Measurements from ENCODE around the gene PPP1R36.

The PPP1R36 gene

GRCh38 chr14:64572386-64573104 is 22.8 kb downstream of the PPP1R36 start:
- TF ChIP-seq GATA2 (IDR thresholded peaks at IDR 0.05; ENCODE audit: low read depth, low read length) (no peak), GATA3 (IDR thresholded peaks at IDR 0.05; ENCODE audit: low read depth, low read length) (no peak)

DNA sequence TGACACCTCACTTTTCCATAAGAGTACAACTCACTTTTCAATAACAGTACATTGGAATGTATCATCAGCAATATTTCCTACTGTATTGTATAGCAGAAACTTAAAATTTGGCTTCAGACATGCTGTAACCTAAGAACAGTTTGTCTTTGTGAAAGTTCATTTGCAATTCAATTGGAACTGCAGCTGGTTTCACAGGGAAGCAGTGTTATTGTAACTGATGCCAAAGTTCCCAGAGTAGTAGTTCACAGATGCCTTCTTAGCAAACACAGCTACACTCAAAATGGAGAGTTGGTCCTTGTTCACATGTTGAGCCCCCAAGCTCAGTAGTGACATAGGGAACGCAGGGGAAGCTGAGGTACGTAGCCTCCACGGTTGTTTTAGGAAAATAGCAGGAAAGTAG is 23.3 kb downstream of the PPP1R36 start:
- TF ChIP-seq GATA3 (IDR thresholded peaks at IDR 0.05; ENCODE audit: low read depth, low read length) (no peak), GATA2 (IDR thresholded peaks at IDR 0.05; ENCODE audit: low read depth, low read length) (no peak)

- TF ChIP-seq GATA2 (IDR thresholded peaks at IDR 0.05; ENCODE audit: low read depth, low read length) = no peak
- no peak for TF ChIP-seq GATA3 (IDR thresholded peaks at IDR 0.05; ENCODE audit: low read depth, low read length)
Observed at GRCh38 chr14:64574371-64575107, 24.8 kb downstream of the PPP1R36 start.

GRCh38 chr14:64577211-64577610 is 27.4 kb downstream of the PPP1R36 start:
- TF ChIP-seq GATA3 (IDR thresholded peaks at IDR 0.05; ENCODE audit: low read depth, low read length) (no peak), GATA2 (IDR thresholded peaks at IDR 0.05; ENCODE audit: low read depth, low read length) (no peak)

GRCh38 chr14:64580467-64580866 is 30.7 kb downstream of the PPP1R36 start:
- TF ChIP-seq GATA3 (IDR thresholded peaks at IDR 0.05; ENCODE audit: low read depth, low read length) (no peak), GATA2 (IDR thresholded peaks at IDR 0.05; ENCODE audit: low read depth, low read length) (no peak)

- TF ChIP-seq GATA2 (IDR thresholded peaks at IDR 0.05; ENCODE audit: low read depth, low read length) (no peak), GATA3 (IDR thresholded peaks at IDR 0.05; ENCODE audit: low read depth, low read length) (no peak)
Observed at GRCh38 chr14:64581363-64581762, 31.6 kb downstream of the PPP1R36 start.

DNA sequence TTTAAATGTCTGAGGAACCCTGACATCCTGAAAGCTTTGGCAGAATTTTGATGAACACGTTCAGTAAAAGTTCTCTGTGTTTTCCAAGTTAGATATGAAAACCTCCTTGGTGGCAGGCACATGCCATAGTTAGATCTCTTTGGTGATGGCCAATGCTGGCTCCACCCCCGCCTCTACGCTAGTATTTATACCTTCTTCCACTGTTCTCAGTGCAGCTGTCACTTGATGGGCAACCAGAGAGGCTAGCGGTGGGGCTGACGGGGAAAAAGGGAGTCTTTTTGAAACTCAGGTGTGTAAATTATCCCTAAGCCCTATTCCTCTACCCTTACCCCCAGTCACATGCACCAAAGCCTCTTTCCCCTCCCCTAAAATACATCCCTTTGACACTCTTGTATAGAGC is 32.1 kb downstream of the PPP1R36 start:
- TF ChIP-seq GATA2 (IDR thresholded peaks at IDR 0.05; ENCODE audit: low read depth, low read length) (no peak), GATA3 (IDR thresholded peaks at IDR 0.05; ENCODE audit: low read depth, low read length) (no peak)

DNA sequence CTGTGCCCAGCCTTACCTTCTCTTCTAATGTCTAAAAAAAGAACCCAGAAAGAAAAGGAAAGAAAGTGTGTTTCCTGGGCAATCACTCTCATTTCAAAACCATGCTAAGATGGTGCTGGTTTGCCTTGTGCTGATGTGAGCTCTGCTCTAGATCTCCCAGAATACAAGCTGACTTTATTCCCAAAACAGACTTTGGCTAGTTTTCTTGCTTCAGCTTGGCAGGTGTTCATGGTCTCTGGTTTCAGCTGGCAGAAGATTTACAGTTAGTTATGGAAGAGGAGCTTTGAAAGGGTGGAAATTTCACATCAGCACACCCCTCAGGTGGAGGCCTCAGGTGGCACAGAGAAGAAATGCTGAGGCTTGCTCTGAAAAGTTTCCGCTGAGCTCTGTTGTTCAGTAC is 34.4 kb downstream of the PPP1R36 start:
- TF ChIP-seq GATA3 (IDR thresholded peaks at IDR 0.05; ENCODE audit: low read depth, low read length) = no peak
- TF ChIP-seq GATA2 (IDR thresholded peaks at IDR 0.05; ENCODE audit: low read depth, low read length) = no peak

- TF ChIP-seq GATA3 (IDR thresholded peaks at IDR 0.05; ENCODE audit: low read depth, low read length) (no peak), GATA2 (IDR thresholded peaks at IDR 0.05; ENCODE audit: low read depth, low read length) (no peak)
Observed at GRCh38 chr14:64591809-64592208, 42.0 kb downstream of the PPP1R36 start.

GRCh38 chr14:64594438-64594837 is 44.7 kb downstream of the PPP1R36 start:
- TF ChIP-seq GATA2 (IDR thresholded peaks at IDR 0.05; ENCODE audit: low read depth, low read length) (no peak), GATA3 (IDR thresholded peaks at IDR 0.05; ENCODE audit: low read depth, low read length) (no peak)

DNA sequence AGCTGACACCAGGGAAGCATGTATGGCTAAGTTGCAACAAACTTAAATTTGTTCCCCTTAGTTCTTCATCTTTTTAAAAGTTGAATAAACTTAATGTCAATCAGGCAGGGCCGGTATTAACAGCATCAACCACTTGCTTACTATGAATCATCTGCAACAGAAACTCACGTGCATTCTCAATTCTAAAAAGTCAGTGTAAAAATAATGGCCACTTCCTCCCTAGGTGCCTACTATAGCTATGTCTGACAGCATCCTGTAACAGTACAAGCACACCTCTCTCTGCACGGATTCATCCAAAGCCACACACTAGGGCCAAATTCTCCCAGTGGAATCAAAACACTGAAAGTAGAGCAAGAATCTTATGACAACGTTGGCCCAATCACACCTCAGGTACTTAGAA is 48.6 kb downstream of the PPP1R36 start:
- no peak for TF ChIP-seq GATA3 (IDR thresholded peaks at IDR 0.05; ENCODE audit: low read depth, low read length)
- TF ChIP-seq GATA2 (IDR thresholded peaks at IDR 0.05; ENCODE audit: low read depth, low read length) = no peak

- TF ChIP-seq GATA3 (IDR thresholded peaks at IDR 0.05; ENCODE audit: low read depth, low read length) (no peak), GATA2 (IDR thresholded peaks at IDR 0.05; ENCODE audit: low read depth, low read length) (no peak)
Observed at GRCh38 chr14:64601571-64601970, 51.8 kb downstream of the PPP1R36 start.

- TF ChIP-seq GATA2 (IDR thresholded peaks at IDR 0.05; ENCODE audit: low read depth, low read length) (no peak), GATA3 (IDR thresholded peaks at IDR 0.05; ENCODE audit: low read depth, low read length) (no peak)
Observed at GRCh38 chr14:64602826-64603225, 53.1 kb downstream of the PPP1R36 start.

- no peak for TF ChIP-seq GATA3 (IDR thresholded peaks at IDR 0.05; ENCODE audit: low read depth, low read length)
- no peak for TF ChIP-seq GATA2 (IDR thresholded peaks at IDR 0.05; ENCODE audit: low read depth, low read length)
Observed at GRCh38 chr14:64604001-64604400, 54.2 kb downstream of the PPP1R36 start.

- TF ChIP-seq GATA3 (IDR thresholded peaks at IDR 0.05; ENCODE audit: low read depth, low read length) (no peak), GATA2 (IDR thresholded peaks at IDR 0.05; ENCODE audit: low read depth, low read length) (no peak)
Observed at GRCh38 chr14:64604881-64605280, 55.1 kb downstream of the PPP1R36 start.
